ENCODE data around the gene ALCAM. TPM values are rescaled to one million over a fixed set of nuclear protein-coding genes. Genes with fewer than 3 reads are reported as not detected.

ALCAM gene
- total RNA-seq, 2 donors from 2014 or later: 17.8 to 29.6 TPM

- no peak overlapping the region for H3K4me3 ChIP-seq
- no peaks in the 10 kb centered on the region for H3K27me3 ChIP-seq
- intact Hi-C loops (cut with DNase I): loop anchor here (10.0 kb wide), 2 partner anchors 163 to 963 kb away; partner anchors contain the start of gene ALCAM
- H3K27ac ChIP-seq: no peak overlapping the region
- H3K4me1 ChIP-seq: no peaks in the 10 kb centered on the region
- no peaks in the 10 kb centered on the region for H3K36me3 ChIP-seq
- no peaks in the 10 kb centered on the region for H3K9me3 ChIP-seq
- no peak overlapping the region for H3K9ac ChIP-seq (ENCODE audit: low read depth in 2 of 2, low read length in 2 of 2)
- no peak for DNase-seq
- TF ChIP-seq CTCF (IDR thresholded peaks at IDR 0.05): no peak
These were observed 161.2 kb downstream of the ALCAM start for GRCh38 chr3:105527949-105528348.

- no peak for DNase-seq
- no peak overlapping the region for H3K9ac ChIP-seq (ENCODE audit: low read depth in 2 of 2, low read length in 2 of 2)
- intact Hi-C loops (cut with DNase I): loop anchor here (10.0 kb wide), 2 partner anchors 164 to 964 kb away; partner anchors contain the start of gene ALCAM
- no peak for TF ChIP-seq CTCF (IDR thresholded peaks at IDR 0.05)
- no peak overlapping the region for H3K4me3 ChIP-seq
- no peak overlapping the region for H3K27ac ChIP-seq
- no peaks in the 10 kb centered on the region for H3K36me3 ChIP-seq
- no peaks in the 10 kb centered on the region for H3K4me1 ChIP-seq
- H3K27me3 ChIP-seq: no peaks in the 10 kb centered on the region
- H3K9me3 ChIP-seq: no peaks in the 10 kb centered on the region
These were observed 162.2 kb downstream of the ALCAM start for GRCh38 chr3:105528955-105529354.

- no peaks in the 10 kb centered on the region for H3K36me3 ChIP-seq
- H3K27me3 ChIP-seq: no peaks in the 10 kb centered on the region
- intact Hi-C loops (cut with DNase I): loop anchor here (10.0 kb wide), 2 partner anchors 165 to 965 kb away; partner anchors contain the start of gene ALCAM
- no peak for TF ChIP-seq CTCF (IDR thresholded peaks at IDR 0.05)
- H3K9ac ChIP-seq (ENCODE audit: low read depth in 2 of 2, low read length in 2 of 2): no peak overlapping the region
- no peaks in the 10 kb centered on the region for H3K9me3 ChIP-seq
- H3K27ac ChIP-seq: no peak overlapping the region
- H3K4me1 ChIP-seq: no peaks in the 10 kb centered on the region
- no peak for DNase-seq
- H3K4me3 ChIP-seq: no peak overlapping the region
These were observed 162.7 kb downstream of the ALCAM start for GRCh38 chr3:105529456-105529855.

GRCh38 chr3:105532251-105532650 lies 165.5 kb downstream of the ALCAM start:
- Histone ChIP-seq H3K36me3 (no peaks in the 10 kb centered on the region), H3K4me3 (no peak overlapping the region), H3K27me3 (no peaks in the 10 kb centered on the region), H3K9ac (ENCODE audit: low read depth in 2 of 2, low read length in 2 of 2) (no peak overlapping the region), H3K4me1 (no peaks in the 10 kb centered on the region), H3K9me3 (no peaks in the 10 kb centered on the region), H3K27ac (no peak overlapping the region)
- intact Hi-C loops (cut with DNase I): no loop called here
- no peak for DNase-seq
- no peak for TF ChIP-seq CTCF (IDR thresholded peaks at IDR 0.05)

- intact Hi-C loops (cut with DNase I): no loop called here
- no peaks in the 10 kb centered on the region for H3K36me3 ChIP-seq
- TF ChIP-seq CTCF (IDR thresholded peaks at IDR 0.05): no peak
These were observed 167.3 kb downstream of the ALCAM start for GRCh38 chr3:105533960-105534359.

More at GRCh38 chr3:105533960-105534359, 167.3 kb downstream of the ALCAM start:
- no peaks in the 10 kb centered on the region for H3K27me3 ChIP-seq
- no peak overlapping the region for H3K27ac ChIP-seq
- no peak overlapping the region for H3K4me3 ChIP-seq
- no peak overlapping the region for H3K9ac ChIP-seq (ENCODE audit: low read depth in 2 of 2, low read length in 2 of 2)
- H3K4me1 ChIP-seq: no peaks in the 10 kb centered on the region
- DNase-seq: no peak
- H3K9me3 ChIP-seq: no peaks in the 10 kb centered on the region
